ENCODE data around the gene MANEA. TPM values are rescaled to one million over a fixed set of nuclear protein-coding genes. Genes with fewer than 3 reads are reported as not detected.

MANEA gene
- total RNA-seq, 1 experiment from 2014 or later: 8.3 TPM

GRCh38 chr6:95578106-95578410 lies 723 bp downstream of the MANEA start:
- TF ChIP-seq CTCF (conservative IDR thresholded peaks at IDR 0.05): no peak
- H3K27ac ChIP-seq (ENCODE audit: insufficient read length, low read depth, low read length): no peak overlapping the region
- no peak overlapping the region for H2BK5ac ChIP-seq (ENCODE audit: insufficient read length, low read length)
- no peak overlapping the region for H4K91ac ChIP-seq (ENCODE audit: insufficient read length, low read depth, low read length)
- no peak overlapping the region for H3K23ac ChIP-seq (ENCODE audit: insufficient read length, low read depth, low read length)
- no peak overlapping the region for H2BK120ac ChIP-seq (ENCODE audit: low read depth, low read length, poor library complexity, severe bottlenecking)
- H3K27me3 Mint-ChIP-seq (ENCODE audit: low read depth): no peaks in the 10 kb centered on the region
- H4K5ac ChIP-seq (ENCODE audit: insufficient read length, low read depth, low read length): no peak overlapping the region
- H2BK15ac ChIP-seq (ENCODE audit: low read depth, low read length): no peak overlapping the region
- H3K9me3 ChIP-seq (ENCODE audit: control insufficient read depth, low read depth, low read length): no peaks in the 10 kb centered on the region
- no peak overlapping the region for H2BK12ac ChIP-seq (ENCODE audit: insufficient read length, low read depth, low read length)
- peak overlapping the region; percentile 2; the same call in 1 of the 2 replicates for H3K14ac ChIP-seq (ENCODE audit: insufficient read depth, low read length)
- peaks cover 24 to 32% of the 10 kb centered on the region in 2 experiments for H3K4me1 Mint-ChIP-seq
- H3K18ac ChIP-seq (ENCODE audit: insufficient read length, low read depth, low read length): peak overlapping the region; percentile 1
- no peaks in the 10 kb centered on the region for H3K27me3 ChIP-seq (ENCODE audit: insufficient read depth, low read length)
- H3K79me2 ChIP-seq (ENCODE audit: insufficient read depth, low read length): no peaks in the 10 kb centered on the region
- H2AK5ac ChIP-seq (ENCODE audit: insufficient read length, low read length): no peak overlapping the region
- peak overlapping the region; percentile 96 to 100 (median 97); a peak in 6 of 7 replicates for H3K27ac Mint-ChIP-seq
- peaks cover 4 to 6% of the 10 kb centered on the region in 2 experiments; a peak in 4 of 5 replicates for H3K9me3 Mint-ChIP-seq
- no peak overlapping the region for H4K8ac ChIP-seq (replicated peaks; ENCODE audit: insufficient read length, low read depth, low read length)
- H3K4ac ChIP-seq (ENCODE audit: low read depth, low read length): no peak overlapping the region
- no CpG with 5 or more reads among the region's 10 CpGs for WGBS (ENCODE audit: extremely low coverage, insufficient read length, low lambda C conversion rate)
- peak overlapping the region; percentile 25 for H2AFZ ChIP-seq (ENCODE audit: low read length)
- H2BK20ac ChIP-seq (ENCODE audit: low read depth, low read length, poor library complexity, severe bottlenecking): no peak overlapping the region
- H3K4me3 Mint-ChIP-seq: peak overlapping the region; percentile 89 to 95
- peaks cover 7% of the 10 kb centered on the region for H3K23me2 ChIP-seq (ENCODE audit: insufficient read length, low read depth, low read length, poor library complexity, severe bottlenecking)
- H3K56ac ChIP-seq (ENCODE audit: insufficient read length, low read depth, low read length): no peak overlapping the region
- no peak overlapping the region for H3T11ph ChIP-seq (ENCODE audit: low read length)
- H3K79me1 ChIP-seq (ENCODE audit: insufficient read depth, low read depth, low read length, poor library complexity, severe bottlenecking): no peaks in the 10 kb centered on the region
- H3K4me1 ChIP-seq (ENCODE audit: insufficient read depth, low read length): no peaks in the 10 kb centered on the region
- no peak for DNase-seq
- peak overlapping the region; percentile 83 for H3K4me2 ChIP-seq (ENCODE audit: insufficient read depth, insufficient read length, low read length)
- peaks cover 4 to 18% (median 8%) of the 10 kb centered on the region in 3 experiments; a peak in 4 of 7 replicates for H3K36me3 Mint-ChIP-seq (ENCODE audit: insufficient read depth in 1 of 3, low read depth in 3 of 3)
- peak overlapping the region; percentile 62 for H3K9ac ChIP-seq (ENCODE audit: extremely low read depth, insufficient read length, low read length)
- H4K20me1 ChIP-seq (ENCODE audit: control insufficient read depth, insufficient read depth, insufficient read length): no peaks in the 10 kb centered on the region
